ENCODE measurements around the gene MRPL3. TPM values are rescaled to one million over a fixed set of nuclear protein-coding genes. Genes with fewer than 3 reads are reported as not detected.

The MRPL3 gene
- total and polyA plus RNA-seq, 10 of the 15 experiments (the other 5 are each of a cell fraction or from before 2014, with no cell fraction given) = 91.6 to 307 (median 198) TPM

DNA sequence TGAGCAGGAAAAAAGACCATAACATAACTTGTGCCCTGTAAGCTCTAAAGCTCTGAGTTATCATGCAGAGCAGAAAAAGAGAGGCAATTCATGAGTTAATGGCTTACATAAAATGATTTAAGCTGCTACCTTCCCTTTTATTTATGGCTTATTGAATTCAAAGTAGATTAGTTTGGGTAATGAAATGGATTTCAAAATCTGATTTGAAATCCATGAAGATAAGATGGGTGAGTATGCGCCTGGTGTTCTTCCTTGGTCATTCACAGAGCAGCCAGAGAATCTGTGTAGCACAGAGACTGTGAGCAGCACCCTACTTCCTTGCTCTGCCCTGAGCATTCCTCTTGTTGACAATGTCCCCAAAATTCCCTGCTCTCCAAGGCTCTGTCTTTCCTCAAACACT lies 36.2 kb upstream of the MRPL3 start:
- Histone ChIP-seq H3K79me2 (ENCODE audit: control insufficient read depth, insufficient read depth, low read length) (no peaks in the 10 kb centered on the region), H3K4me1 (ENCODE audit: control insufficient read depth, insufficient read depth, low read length) (no peaks in the 10 kb centered on the region), H2AFZ (ENCODE audit: control insufficient read depth, low read depth, low read length) (no peak overlapping the region), H3K4me3 (no peak overlapping the region), H4K20me1 (ENCODE audit: control insufficient read depth, insufficient read depth) (no peaks in the 10 kb centered on the region), H3K27ac (ENCODE audit: control insufficient read depth, insufficient read depth) (no peak overlapping the region), H3K9ac (ENCODE audit: control insufficient read depth, insufficient read depth, low read length) (no peak overlapping the region), H3K27me3 (replicated peaks in 1 of 2; ENCODE audit: control insufficient read depth in 2 of 2, insufficient read depth in 2 of 2, low read length in 1 of 2) (no peaks in the 10 kb centered on the region; a peak in 2 of 4 replicates), H3K4me2 (ENCODE audit: control insufficient read depth, insufficient read depth) (no peak overlapping the region), H3K36me3 (ENCODE audit: control insufficient read depth in 2 of 2, insufficient read depth in 2 of 2, low read length in 1 of 2) (no peaks in the 10 kb centered on the region), H3K9me3 (replicated peaks; ENCODE audit: control insufficient read depth, insufficient read depth, low read length) (no peaks in the 10 kb centered on the region)
- BruUV-seq (replicated peaks) = no TSS peak
- intact Hi-C loops (cut with micrococcal nuclease; ENCODE audit: unreplicated experiment) = no loop called here
- no peak for FAIRE-seq
- POLR2A ChIA-PET = no interaction called here
- CTCF ChIA-PET = interaction anchor here (1.1 to 2.7 kb wide), 3 partner anchors 11 to 499 kb away, joined by 3 to 10 read pairs (median 3); no protein-coding TSS in a partner anchor
- no peak for DNase-seq (ENCODE audit: low read depth, low spot score)
- WGBS (ENCODE audit: insufficient coverage, insufficient replicate concordance, low lambda C conversion rate, missing lambda C conversion rate) = 100% methylated on average over 1 of the region's 1 CpG
- no peak for TF ChIP-seq EZH2 (IDR thresholded peaks at IDR 0.05; ENCODE audit: borderline replicate concordance, control insufficient read depth, low read depth, low read length)
- no peak for TF ChIP-seq RAD21 (IDR thresholded peaks at IDR 0.05; ENCODE audit: insufficient read depth, low read depth, low read length)
- SMC1A ChIA-PET (ENCODE audit: uncharacterized antibody, unreplicated experiment) = no interaction called here
- no peak for ATAC-seq
- RAD21 ChIA-PET (ENCODE audit: unreplicated experiment) = no interaction called here
- in situ Hi-C loops (cut with MboI) = no loop called here

DNA sequence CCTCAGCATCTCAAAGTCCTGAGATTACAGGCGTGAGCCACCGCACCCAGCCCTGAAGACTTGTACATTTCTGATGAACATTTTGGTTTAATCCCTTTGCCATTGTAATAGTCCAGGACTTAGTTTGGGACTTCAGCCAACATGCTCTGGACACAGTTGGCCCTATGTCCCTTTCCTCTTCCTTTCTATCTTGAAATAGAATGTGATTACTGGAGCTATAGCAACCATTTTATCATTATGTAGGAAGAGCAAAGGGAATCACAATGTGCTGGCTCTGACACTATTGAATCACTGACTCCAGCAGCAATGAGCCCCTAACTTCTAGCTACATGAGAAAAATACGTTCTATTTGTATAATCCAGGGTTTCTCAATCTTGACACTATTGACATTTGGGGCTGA lies 34.8 kb upstream of the MRPL3 start:
- ATAC-seq = no peak
- no peak for FAIRE-seq
- no peak overlapping the region for H3K4me3 ChIP-seq
- ChIA-PET POLR2A (interaction anchor here (0.6 kb wide), 1 partner anchor 10 kb away, joined by 4 read pairs; no protein-coding TSS in a partner anchor), CTCF (interaction anchor here (2.7 kb wide), 1 partner anchor 12 kb away, joined by 10 read pairs; no protein-coding TSS in a partner anchor), RAD21 (ENCODE audit: unreplicated experiment) (no interaction called here), SMC1A (ENCODE audit: uncharacterized antibody, unreplicated experiment) (interaction anchor here (1.2 kb wide), 1 partner anchor 10 kb away, joined by 6 read pairs; no protein-coding TSS in a partner anchor)
- no peak overlapping the region for H3K9ac ChIP-seq (ENCODE audit: control insufficient read depth, insufficient read depth, low read length)
- H3K27me3 ChIP-seq (replicated peaks in 1 of 2; ENCODE audit: control insufficient read depth in 2 of 2, insufficient read depth in 2 of 2, low read length in 1 of 2) = no peaks in the 10 kb centered on the region; a peak in 2 of 4 replicates
- no peaks in the 10 kb centered on the region for H3K36me3 ChIP-seq (ENCODE audit: control insufficient read depth in 2 of 2, insufficient read depth in 2 of 2, low read length in 1 of 2)
- BruUV-seq (replicated peaks) = no TSS peak
- H3K9me3 ChIP-seq (replicated peaks; ENCODE audit: control insufficient read depth, insufficient read depth, low read length) = no peaks in the 10 kb centered on the region
- no peak overlapping the region for H2AFZ ChIP-seq (ENCODE audit: control insufficient read depth, low read depth, low read length)
- no peaks in the 10 kb centered on the region for H4K20me1 ChIP-seq (ENCODE audit: control insufficient read depth, insufficient read depth)
- no peak overlapping the region for H3K27ac ChIP-seq (ENCODE audit: control insufficient read depth, insufficient read depth)
- intact Hi-C loops (cut with micrococcal nuclease; ENCODE audit: unreplicated experiment) (no loop called here), in situ Hi-C loops (cut with MboI) (no loop called here)
- no peaks in the 10 kb centered on the region for H3K4me1 ChIP-seq (ENCODE audit: control insufficient read depth, insufficient read depth, low read length)
- no peaks in the 10 kb centered on the region for H3K79me2 ChIP-seq (ENCODE audit: control insufficient read depth, insufficient read depth, low read length)
- DNase-seq (ENCODE audit: low read depth, low spot score) = no peak
- no peak overlapping the region for H3K4me2 ChIP-seq (ENCODE audit: control insufficient read depth, insufficient read depth)
- 64% methylated on average over 3 of the region's 3 CpGs for WGBS (ENCODE audit: insufficient coverage, insufficient replicate concordance, low lambda C conversion rate, missing lambda C conversion rate)
- TF ChIP-seq TAF1 (IDR thresholded peaks at IDR 0.05; ENCODE audit: borderline replicate concordance, low read depth, low read length) (no peak), SMC3 (IDR thresholded peaks at IDR 0.05; ENCODE audit: borderline replicate concordance, low read length) (no peak), BRCA1 (IDR thresholded peaks at IDR 0.05; ENCODE audit: low read depth, low read length) (no peak), LARP7 (IDR thresholded peaks at IDR 0.05) (no peak), POLR2A (IDR thresholded peaks at IDR 0.05; ENCODE audit: low read depth, low read length) (no peak), SUPT20H (IDR thresholded peaks at IDR 0.05; ENCODE audit: borderline replicate concordance, control insufficient read depth, low read depth, low read length) (no peak), WRNIP1 (IDR thresholded peaks at IDR 0.05; ENCODE audit: borderline replicate concordance, low read depth, low read length) (no peak), ATF2 (IDR thresholded peaks at IDR 0.05; ENCODE audit: low read length) (no peak), ZZZ3 (IDR thresholded peaks at IDR 0.05; ENCODE audit: control insufficient read depth, insufficient read length, low read depth) (no peak), RFX5 (IDR thresholded peaks at IDR 0.05; ENCODE audit: low read depth, low read length) (no peak), RAD21 (IDR thresholded peaks at IDR 0.05; ENCODE audit: insufficient read depth, low read depth, low read length) (no peak)
- TF ChIP-seq, protein P1, sequence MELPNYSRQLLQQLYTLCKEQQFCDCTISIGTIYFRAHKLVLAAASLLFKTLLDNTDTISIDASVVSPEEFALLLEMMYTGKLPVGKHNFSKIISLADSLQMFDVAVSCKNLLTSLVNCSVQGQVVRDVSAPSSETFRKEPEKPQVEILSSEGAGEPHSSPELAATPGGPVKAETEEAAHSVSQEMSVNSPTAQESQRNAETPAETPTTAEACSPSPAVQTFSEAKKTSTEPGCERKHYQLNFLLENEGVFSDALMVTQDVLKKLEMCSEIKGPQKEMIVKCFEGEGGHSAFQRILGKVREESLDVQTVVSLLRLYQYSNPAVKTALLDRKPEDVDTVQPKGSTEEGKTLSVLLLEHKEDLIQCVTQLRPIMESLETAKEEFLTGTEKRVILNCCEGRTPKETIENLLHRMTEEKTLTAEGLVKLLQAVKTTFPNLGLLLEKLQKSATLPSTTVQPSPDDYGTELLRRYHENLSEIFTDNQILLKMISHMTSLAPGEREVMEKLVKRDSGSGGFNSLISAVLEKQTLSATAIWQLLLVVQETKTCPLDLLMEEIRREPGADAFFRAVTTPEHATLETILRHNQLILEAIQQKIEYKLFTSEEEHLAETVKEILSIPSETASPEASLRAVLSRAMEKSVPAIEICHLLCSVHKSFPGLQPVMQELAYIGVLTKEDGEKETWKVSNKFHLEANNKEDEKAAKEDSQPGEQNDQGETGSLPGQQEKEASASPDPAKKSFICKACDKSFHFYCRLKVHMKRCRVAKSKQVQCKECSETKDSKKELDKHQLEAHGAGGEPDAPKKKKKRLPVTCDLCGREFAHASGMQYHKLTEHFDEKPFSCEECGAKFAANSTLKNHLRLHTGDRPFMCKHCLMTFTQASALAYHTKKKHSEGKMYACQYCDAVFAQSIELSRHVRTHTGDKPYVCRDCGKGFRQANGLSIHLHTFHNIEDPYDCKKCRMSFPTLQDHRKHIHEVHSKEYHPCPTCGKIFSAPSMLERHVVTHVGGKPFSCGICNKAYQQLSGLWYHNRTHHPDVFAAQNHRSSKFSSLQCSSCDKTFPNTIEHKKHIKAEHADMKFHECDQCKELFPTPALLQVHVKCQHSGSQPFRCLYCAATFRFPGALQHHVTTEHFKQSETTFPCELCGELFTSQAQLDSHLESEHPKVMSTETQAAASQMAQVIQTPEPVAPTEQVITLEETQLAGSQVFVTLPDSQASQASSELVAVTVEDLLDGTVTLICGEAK (IDR thresholded peaks at IDR 0.05; ENCODE audit: borderline replicate concordance) = no peak

Measured in GM12878 (cell line).